ENCODE measurements around the gene MFSD11. TPM values are rescaled to one million over a fixed set of nuclear protein-coding genes. Genes with fewer than 3 reads are reported as not detected.
"Not testable (repeated sequence)": the region's sequence is repeated elsewhere in the genome, so short reads cannot be mapped to it uniquely, and the experiment has no call there.

Gene MFSD11
- total RNA-seq, 2 experiments from 2014 or later: 15.0 to 15.8 TPM

DNA sequence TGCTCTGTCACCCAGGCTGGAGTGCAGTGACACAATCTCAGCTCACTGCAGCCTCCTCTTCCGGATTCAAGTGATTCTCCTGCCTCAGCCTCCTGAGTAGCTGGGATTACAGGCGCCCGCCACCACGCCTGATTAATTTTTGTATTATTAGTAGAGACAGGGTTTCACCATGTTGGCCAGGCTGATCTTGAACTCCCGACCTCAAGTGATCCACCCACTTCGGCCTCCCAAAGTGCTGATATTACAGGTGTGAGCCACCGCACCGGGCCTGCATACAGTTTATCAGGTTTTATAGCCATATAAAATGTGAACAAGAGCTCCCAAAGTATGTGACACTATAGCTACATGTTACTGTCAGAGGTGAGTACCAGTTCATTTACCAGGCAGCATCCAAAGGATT is 14.9 kb upstream of the MFSD11 start:
- Mint-ChIP-seq H3K4me1 (ENCODE audit: low read depth) (peaks cover 40% of the 10 kb centered on the region), H3K36me3 (ENCODE audit: low read depth) (peaks cover 59% of the 10 kb centered on the region)
- H3K27ac Mint-ChIP-seq; intact Hi-C loops (cut with micrococcal nuclease); H3K9me3 Mint-ChIP-seq; H3K4me3 Mint-ChIP-seq; H3K27me3 Mint-ChIP-seq (ENCODE audit: low read depth); DNase-seq: not testable (repeated sequence)
- CTCF ChIA-PET: interaction anchor here (0.6 to 2.9 kb wide), 3 partner anchors 9 to 164 kb away, joined by 3 to 25 read pairs (median 7); no protein-coding TSS in a partner anchor

DNA sequence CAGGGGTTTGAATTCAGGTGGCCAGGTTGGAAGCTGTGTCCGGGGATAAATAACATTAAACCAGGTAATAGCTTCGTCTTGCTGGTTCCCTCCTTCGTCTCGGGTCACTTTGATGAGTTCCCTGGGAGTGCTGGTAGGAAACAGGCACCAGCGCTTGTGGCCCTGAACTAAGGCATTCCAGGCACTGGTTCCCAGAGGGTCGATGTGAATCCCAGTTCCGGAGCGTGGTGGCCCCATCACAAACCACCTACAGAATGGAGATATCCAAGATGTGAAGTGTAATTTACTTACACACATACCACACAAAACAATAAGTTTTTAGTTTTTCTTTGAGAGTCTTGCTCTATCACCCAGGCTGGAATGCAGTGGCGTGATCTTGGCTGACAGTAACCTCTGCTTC is 14.1 kb upstream of the MFSD11 start:
- no peak for DNase-seq
- no peak overlapping the region for H3K27ac Mint-ChIP-seq
- H3K4me3 Mint-ChIP-seq: no peak overlapping the region
- H3K4me1 Mint-ChIP-seq (ENCODE audit: low read depth): peaks cover 48% of the 10 kb centered on the region
- CTCF ChIA-PET: interaction anchor here (2.9 kb wide), 1 partner anchor 10 kb away, joined by 25 read pairs; no protein-coding TSS in a partner anchor
- H3K9me3 Mint-ChIP-seq: no peaks in the 10 kb centered on the region
- intact Hi-C loops (cut with micrococcal nuclease): no loop called here
- no peaks in the 10 kb centered on the region for H3K27me3 Mint-ChIP-seq (ENCODE audit: low read depth)
- peaks cover 58% of the 10 kb centered on the region for H3K36me3 Mint-ChIP-seq (ENCODE audit: low read depth)

DNA sequence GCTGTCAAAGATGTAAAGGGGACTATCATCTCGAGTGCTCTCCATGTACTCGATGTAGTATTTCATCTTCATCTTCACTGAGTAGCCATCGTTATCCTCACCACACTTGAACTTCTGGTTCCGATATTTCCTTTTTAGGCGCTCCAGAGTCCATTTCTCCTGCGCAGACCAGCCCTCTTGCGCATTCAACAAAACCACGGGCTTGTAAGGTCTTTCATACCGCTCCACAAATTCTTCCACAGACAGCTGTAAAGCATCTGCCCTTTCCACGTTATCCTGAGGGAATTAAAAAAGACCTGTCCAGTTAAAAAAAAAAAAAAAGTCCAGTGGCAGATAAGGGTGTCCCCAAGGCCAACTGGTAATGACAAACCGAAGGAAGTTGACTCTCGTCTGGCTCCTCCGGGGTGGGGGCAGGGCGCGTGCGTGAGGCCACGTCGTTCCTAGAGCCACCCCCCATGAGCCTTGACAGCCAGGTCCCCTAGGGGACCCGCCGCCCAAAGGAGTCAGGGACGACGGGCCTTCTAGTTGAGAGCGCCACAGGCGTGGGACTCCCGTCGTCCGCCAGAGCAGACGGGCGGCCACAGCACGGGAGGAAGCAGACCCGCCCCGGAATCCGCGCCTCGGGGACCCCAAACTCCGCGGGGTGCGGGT is 12.2 kb upstream of the MFSD11 start:
- H3K27ac Mint-ChIP-seq: peak overlapping the region; percentile 78
- CTCF ChIA-PET: interaction anchor here (0.7 to 2.9 kb wide), 5 partner anchors 11 to 166 kb away, joined by 3 to 25 read pairs (median 3); no protein-coding TSS in a partner anchor

DNA sequence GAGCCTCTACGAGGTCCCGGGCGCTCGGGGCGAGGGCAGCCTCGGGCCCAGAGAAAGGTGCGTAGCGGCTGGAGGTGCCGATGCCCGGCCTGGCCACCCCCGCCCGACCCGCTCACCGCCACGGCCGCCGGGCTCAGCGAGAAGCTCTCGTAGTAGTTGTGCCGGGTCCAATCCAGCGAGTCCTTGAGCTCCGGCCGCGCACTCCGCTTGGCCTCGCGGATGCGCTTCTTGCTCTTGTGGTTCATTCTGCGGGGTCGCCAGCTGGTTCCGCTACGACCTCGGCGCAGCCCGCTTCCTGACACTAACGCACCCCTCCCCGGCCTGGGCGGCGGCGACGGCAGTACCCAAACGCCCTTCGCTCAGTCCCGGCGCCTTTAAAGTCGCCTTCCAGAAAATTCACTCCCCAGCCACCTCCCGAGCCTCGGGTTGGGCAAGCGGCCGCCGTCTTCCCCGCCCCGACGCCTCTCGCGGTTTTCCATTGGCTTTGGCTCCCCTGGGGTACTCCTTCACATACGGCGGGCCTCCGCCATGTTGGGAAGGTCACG is 11.6 kb upstream of the MFSD11 start, which contains the start of gene JMJD6:
JMJD6 (minus strand) TSS at position 376 of the 545 bp plus-strand sequence; CDS start at position 245, 131 bp downstream.
- intact Hi-C loops (cut with micrococcal nuclease): loop anchor here (1.0 to 5.0 kb wide), 7 partner anchors 11 to 414 kb away; partner anchors contain the start of genes SEC14L1 and SRSF2

More for the DNA sequence above, 12.2 kb upstream of the MFSD11 start:
- Mint-ChIP-seq H3K27me3 (ENCODE audit: low read depth) (no peaks in the 10 kb centered on the region), H3K4me1 (ENCODE audit: low read depth) (peaks cover 64% of the 10 kb centered on the region), H3K9me3 (no peaks in the 10 kb centered on the region), H3K4me3 (peak overlapping the region; percentile 96), H3K36me3 (ENCODE audit: low read depth) (peaks cover 59% of the 10 kb centered on the region)
- intact Hi-C loops (cut with micrococcal nuclease): loop anchor here (1.0 to 5.0 kb wide), 7 partner anchors 12 to 415 kb away; partner anchors contain the start of genes SEC14L1 and SRSF2
- peak; percentile 81 for DNase-seq

DNA sequence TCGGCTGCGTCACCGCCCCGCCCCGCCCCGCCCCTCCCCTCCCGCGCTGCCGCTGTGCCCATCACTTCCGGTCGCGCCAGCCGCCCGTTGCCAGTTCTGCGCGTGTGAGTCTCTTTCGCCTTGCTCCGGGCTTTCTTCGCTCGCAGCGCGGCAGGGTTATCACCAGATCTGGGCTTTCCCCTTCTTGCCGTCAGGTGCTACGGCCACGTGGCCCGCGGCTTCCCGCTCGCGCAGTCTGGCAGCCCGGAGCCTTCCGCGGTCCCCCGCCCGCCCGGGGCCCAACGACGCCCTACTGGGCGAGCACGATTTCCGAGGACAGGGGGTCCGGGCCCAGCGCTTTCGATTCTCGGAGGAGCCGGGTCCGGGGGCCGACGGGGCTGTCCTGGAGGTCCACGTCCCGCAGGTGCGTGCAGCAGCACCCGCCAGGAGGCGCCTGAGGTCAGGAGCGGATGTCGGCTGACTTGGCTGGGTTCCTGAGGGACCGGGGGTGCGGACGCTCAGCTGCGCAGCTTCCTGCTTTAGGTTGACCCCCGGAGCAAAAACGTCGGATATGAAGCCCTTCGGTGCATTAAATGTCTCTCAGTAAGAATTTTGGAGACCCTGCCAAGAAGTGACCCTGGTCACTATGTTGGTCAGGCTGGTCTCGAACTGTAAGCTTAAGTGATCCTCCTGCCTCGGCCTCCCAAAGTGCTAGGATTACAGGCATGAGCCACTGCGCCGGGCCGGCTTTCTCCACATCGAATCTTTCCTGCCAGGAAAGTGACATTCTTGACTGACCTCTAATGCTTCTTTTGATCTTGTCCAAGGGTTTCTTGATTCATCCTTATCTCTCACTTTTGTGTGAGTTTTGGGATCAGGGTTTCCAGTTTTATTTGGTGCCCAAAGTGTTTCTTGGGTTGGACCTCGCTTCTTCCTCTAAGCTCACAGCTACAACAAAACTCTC is 10.9 kb upstream of the MFSD11 start, which contains the start of gene METTL23:
METTL23 (plus strand) TSS at position 64 of the 943 bp plus-strand sequence. CDS start 2,872 bp downstream, outside the sequence.
- Mint-ChIP-seq H3K27ac (peak within 1 kb of the TSS; percentile 93), H3K36me3 (ENCODE audit: low read depth) (peaks cover 53% of the 10 kb centered on the region), H3K9me3 (no peaks in the 10 kb centered on the region), H3K4me1 (ENCODE audit: low read depth) (peaks cover 67% of the 10 kb centered on the region), H3K4me3 (peak within 1 kb of the TSS; percentile 96), H3K27me3 (ENCODE audit: low read depth) (no peaks in the 10 kb centered on the region)
- intact Hi-C loops (cut with micrococcal nuclease): loop anchor here (1.0 to 5.0 kb wide), 8 partner anchors 10 to 414 kb away; partner anchors contain the start of genes SEC14L1 and SRSF2
- CTCF ChIA-PET: interaction anchor here (0.7 to 1.4 kb wide), 7 partner anchors 12 to 340 kb away, joined by 3 to 7 read pairs (median 3); no protein-coding TSS in a partner anchor
- DNase-seq: peak; percentile 89

More for the DNA sequence above, 11.6 kb upstream of the MFSD11 start, which contains the start of gene JMJD6:
- Mint-ChIP-seq H3K27ac (peak within 1 kb of the TSS; percentile 93), H3K9me3 (no peaks in the 10 kb centered on the region), H3K4me3 (peak within 1 kb of the TSS; percentile 96), H3K4me1 (ENCODE audit: low read depth) (peaks cover 66% of the 10 kb centered on the region), H3K36me3 (ENCODE audit: low read depth) (peaks cover 55% of the 10 kb centered on the region), H3K27me3 (ENCODE audit: low read depth) (no peaks in the 10 kb centered on the region)
- CTCF ChIA-PET: interaction anchor here (0.9 kb wide), 1 partner anchor 12 kb away, joined by 3 read pairs; no protein-coding TSS in a partner anchor
- DNase-seq: peak; percentile 98

DNA sequence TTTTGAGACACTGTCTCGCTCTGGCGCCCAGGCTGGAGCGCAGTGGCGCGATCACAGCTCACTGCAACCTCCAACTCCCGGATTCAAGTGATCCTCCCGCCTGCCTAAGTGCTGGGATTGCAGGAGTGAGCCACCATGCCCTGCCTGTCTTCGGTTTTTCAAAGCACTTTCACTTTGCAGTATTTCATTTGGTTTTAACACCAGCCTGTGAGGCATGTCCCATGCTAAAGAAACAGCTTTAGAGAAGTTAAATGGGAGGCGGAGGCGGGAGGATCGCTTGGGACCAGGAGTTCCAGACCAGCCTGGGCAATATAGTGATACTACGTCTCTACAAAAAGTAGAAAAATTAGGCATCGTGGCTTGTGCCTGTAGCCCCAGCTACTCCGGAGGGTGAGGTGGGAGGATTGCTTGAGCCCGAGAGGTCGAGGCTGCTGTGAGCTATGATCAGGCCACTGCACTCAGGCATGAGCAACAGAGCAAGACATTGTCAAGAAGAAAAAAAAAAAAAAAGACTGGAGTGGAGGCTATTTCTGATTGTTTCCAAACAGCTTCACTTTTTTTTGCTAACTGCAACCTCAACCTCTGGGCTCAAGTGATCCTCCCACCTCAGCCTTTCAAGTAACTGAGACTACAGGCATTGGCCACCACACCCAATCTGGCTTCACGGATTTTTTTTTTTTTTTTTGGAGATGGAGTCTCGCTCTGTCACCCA is 10.0 kb upstream of the MFSD11 start:
- peak overlapping the region; percentile 93 for H3K27ac Mint-ChIP-seq
- H3K36me3 Mint-ChIP-seq (ENCODE audit: low read depth): peaks cover 55% of the 10 kb centered on the region

DNA sequence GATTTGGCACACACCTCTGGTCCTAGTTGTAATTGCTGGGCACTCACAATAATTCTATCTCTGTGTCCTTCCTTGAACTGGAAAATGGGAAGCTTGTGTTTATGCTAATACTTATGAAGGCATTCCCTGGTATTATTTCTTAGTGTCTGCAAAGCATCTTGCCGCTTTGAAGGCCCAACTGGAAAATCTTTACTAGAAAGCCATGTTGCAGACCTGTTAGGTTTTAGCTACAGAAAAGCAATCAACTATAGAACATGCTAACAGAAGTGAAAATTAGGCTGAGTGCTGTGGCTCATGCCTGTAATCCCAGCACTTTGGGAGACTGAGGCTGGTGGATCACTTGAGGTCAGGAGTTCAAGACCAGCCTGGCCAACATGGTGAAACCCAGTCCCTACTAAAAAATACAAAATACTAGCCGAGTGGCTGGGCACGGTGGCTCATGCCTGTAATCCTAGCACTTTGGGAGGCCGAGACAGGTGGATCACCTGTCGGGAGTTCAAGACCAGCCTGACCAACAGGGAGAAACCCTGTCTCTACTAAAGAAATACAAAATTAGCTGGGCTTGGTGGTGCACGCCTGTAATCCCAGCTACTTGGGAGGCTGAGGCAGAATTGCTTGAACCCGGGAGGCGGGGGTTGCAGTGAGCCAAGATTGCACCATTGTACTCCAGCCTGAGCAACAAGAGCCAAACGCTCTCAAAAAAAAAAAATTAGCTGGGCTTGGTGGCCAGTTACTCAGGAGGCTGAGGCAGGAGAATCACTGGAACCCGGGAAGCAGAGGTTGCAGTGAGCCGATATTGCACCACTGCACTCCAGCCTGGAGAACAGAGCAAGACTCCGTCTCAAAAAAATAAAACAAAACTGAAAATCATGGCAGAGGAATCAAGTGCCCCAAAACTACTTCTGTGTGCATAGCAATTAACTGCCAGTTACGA is 5.9 kb upstream of the MFSD11 start:
- H3K4me3 Mint-ChIP-seq; DNase-seq; H3K9me3 Mint-ChIP-seq; H3K27me3 Mint-ChIP-seq (ENCODE audit: low read depth); intact Hi-C loops (cut with micrococcal nuclease): not testable (repeated sequence)
- Mint-ChIP-seq H3K4me1 (ENCODE audit: low read depth) (peaks cover 61% of the 10 kb centered on the region), H3K27ac (peak overlapping the region; percentile 98), H3K36me3 (ENCODE audit: low read depth) (peaks cover 64% of the 10 kb centered on the region)
- CTCF ChIA-PET: interaction anchor here (0.6 to 1.2 kb wide), 5 partner anchors 16 to 550 kb away, joined by 3 read pairs; no protein-coding TSS in a partner anchor

More for the DNA sequence above, 10.0 kb upstream of the MFSD11 start:
- intact Hi-C loops (cut with micrococcal nuclease): loop anchor here (1.0 to 5.0 kb wide), 5 partner anchors 45 to 413 kb away; partner anchors contain the start of gene SEC14L1
- CTCF ChIA-PET: interaction anchor here (0.5 to 1.4 kb wide), 6 partner anchors 14 to 340 kb away, joined by 3 to 7 read pairs (median 4); no protein-coding TSS in a partner anchor
- DNase-seq: peak; percentile 25
- Mint-ChIP-seq H3K9me3 (no peaks in the 10 kb centered on the region), H3K4me3 (peak overlapping the region; percentile 96), H3K27me3 (ENCODE audit: low read depth) (no peaks in the 10 kb centered on the region), H3K4me1 (ENCODE audit: low read depth) (peaks cover 72% of the 10 kb centered on the region)

DNA sequence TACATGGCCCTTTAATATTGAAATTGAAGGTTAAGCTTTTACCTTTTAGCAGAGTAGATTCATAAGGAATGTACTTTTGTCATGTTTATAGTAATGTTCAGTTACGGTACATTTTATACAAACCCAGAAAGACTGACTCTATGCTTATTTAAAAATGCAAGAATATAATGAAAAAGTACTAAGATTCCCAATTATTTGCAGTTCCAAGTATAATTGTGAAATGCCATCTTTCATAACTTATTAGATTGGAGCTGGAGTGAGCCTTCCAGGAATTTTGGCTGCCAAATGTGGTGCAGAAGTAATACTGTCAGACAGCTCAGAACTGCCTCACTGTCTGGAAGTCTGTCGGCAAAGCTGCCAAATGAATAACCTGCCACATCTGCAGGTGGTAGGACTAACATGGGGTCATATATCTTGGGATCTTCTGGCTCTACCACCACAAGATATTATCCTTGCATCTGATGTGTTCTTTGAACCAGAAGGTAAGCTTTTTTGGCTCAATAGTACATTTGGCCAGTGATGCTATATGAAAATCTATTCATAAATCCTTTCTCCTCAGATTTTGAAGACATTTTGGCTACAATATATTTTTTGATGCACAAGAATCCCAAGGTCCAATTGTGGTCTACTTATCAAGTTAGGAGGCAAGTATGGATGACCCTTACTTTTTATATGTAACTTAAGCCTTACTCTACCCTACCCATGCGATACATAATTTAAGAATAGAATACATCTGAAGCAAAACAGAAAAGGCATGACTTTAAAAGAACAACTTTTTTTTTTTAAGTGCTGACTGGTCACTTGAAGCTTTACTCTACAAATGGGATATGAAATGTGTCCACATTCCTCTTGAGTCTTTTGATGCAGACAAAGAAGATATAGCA is 4.9 kb upstream of the MFSD11 start:
- Mint-ChIP-seq H3K36me3 (ENCODE audit: low read depth) (peaks cover 64% of the 10 kb centered on the region), H3K4me3 (peak overlapping the region; percentile 94), H3K27ac (peak overlapping the region; percentile 98), H3K27me3 (ENCODE audit: low read depth) (no peaks in the 10 kb centered on the region), H3K4me1 (ENCODE audit: low read depth) (peaks cover 57% of the 10 kb centered on the region), H3K9me3 (no peaks in the 10 kb centered on the region)
- no peak for DNase-seq
- intact Hi-C loops (cut with micrococcal nuclease): no loop called here
- CTCF ChIA-PET: interaction anchor here (0.7 kb wide), 1 partner anchor 209 kb away, joined by 3 read pairs; no protein-coding TSS in a partner anchor

DNA sequence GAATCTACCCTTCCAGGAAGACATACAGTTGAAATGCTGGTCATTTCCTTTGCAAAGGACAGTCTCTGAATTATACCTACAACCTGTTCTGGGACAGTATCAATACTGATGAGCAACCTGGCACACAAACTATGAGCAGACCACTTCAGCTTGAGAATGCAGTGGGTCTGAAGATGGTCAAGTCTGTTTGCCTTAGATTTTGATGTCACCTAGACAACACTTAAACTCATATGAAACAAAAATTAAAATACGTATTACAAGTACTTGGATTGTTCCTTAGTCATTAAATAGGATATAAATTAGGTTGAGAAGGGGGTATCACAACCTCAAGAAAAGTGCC is 4.3 kb upstream of the MFSD11 start:
- H3K4me3 Mint-ChIP-seq: peak overlapping the region; percentile 94
- CTCF ChIA-PET: no interaction called here
- H3K27ac Mint-ChIP-seq: peak overlapping the region; percentile 98
- H3K9me3 Mint-ChIP-seq: no peaks in the 10 kb centered on the region
- no peaks in the 10 kb centered on the region for H3K27me3 Mint-ChIP-seq (ENCODE audit: low read depth)
- H3K4me1 Mint-ChIP-seq (ENCODE audit: low read depth): peaks cover 57% of the 10 kb centered on the region
- peaks cover 63% of the 10 kb centered on the region for H3K36me3 Mint-ChIP-seq (ENCODE audit: low read depth)
- intact Hi-C loops (cut with micrococcal nuclease): no loop called here
- no peak for DNase-seq
